ENCODE data around the gene MEIKIN.
A peak's percentile ranks its signal among the peaks of the same experiment; 100 is the strongest.
"Not testable (repeated sequence)": the region's sequence is repeated elsewhere in the genome, so short reads cannot be mapped to it uniquely, and the experiment has no call there.

MEIKIN gene

DNA sequence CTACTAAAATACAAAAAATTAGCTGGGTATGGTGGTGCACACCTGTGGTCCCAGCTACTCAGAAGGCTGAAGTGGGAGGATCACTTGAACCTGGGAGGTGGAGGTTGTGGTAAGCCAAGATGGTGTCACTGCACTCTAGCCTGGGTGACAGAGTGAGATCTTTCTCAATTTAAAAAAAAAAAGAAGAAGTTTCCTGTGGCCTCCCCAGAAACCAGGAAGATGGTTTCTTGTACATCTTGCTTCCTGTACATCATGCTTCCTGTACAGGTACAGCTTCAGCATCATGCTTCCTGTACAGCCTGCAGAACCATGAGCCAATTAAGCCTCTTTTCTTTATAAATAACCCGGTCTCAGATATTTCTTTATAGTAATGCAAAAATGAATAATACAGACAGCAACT, 43.2 kb downstream of the MEIKIN start:
- DNase-seq: not testable (repeated sequence)

DNA sequence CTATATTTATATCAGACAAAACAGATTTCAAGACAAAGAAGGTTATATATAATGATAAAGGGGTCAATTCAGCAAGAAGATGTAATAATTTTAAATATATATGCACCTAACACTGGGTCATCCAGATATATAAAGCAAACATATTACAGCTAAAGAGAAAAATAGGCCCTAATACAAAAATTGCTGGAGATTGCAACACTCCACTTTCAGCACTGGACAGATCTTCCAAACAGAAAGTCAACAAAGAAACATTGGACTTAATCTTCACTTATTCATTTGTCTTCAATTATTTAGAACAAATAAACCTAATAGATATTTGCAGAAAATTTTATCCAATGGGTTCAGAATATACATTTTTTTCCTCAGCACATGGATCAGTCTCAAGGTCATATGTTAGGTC, 45.8 kb downstream of the MEIKIN start:
- DNase-seq: no peak

DNA sequence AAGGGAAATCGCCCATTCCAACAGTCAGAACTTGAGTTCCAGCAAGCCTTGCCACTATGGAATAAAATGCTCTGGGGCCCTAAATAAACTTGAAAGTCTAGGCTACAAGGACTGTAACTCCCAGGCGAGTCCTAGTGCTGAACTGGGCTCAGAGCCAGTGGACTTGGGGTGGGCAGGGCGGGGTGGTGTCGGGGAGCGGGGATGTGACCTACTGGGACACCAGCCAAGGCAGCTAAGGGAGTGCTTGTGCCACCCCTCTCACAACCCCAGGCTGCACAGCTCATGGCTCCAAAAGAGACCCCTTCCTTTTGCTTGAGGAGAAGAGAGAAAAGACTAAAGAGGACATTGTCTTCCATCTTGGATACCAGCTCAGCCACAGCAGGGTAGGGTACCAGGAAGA, 61.5 kb downstream of the MEIKIN start:
- DNase-seq: no peak

DNA sequence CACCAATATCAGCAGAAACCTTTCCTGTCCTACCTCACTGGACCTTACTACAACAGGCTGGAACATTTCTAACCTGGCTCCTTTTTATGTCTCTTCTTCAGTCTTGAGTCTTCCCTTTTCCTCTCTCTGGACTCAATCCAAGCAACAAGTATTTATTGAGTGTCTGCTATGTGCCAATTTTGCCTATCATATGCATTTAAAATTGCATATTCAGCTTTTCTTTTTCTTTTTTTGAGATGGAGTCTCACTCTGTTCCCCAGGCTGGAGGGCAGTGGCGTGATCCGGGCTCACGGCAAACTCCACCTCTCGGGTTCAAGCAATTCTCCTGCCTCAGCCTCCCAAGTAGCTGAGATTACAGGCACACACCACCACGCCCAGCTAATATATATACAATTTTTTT, 65.8 kb downstream of the MEIKIN start:
- DNase-seq: no peak

DNA sequence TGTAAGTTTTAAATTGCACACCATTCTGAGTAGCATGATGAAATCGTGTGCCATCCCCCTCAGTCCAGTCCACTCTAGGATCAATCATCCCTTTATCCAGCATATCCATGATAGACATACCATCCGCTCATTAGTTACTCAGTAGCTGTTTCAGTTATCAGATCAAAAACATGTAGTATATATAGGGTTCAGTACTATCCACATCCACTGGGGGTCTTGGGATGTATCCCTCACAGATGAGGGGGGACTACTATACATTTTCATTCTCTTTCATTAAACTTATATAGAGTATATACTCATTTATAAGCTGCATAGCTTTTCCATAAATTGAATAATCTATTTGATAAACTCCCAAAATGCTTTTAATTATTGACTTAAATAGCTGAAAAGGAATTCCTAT, 67.6 kb downstream of the MEIKIN start:
- no peak for DNase-seq

DNA sequence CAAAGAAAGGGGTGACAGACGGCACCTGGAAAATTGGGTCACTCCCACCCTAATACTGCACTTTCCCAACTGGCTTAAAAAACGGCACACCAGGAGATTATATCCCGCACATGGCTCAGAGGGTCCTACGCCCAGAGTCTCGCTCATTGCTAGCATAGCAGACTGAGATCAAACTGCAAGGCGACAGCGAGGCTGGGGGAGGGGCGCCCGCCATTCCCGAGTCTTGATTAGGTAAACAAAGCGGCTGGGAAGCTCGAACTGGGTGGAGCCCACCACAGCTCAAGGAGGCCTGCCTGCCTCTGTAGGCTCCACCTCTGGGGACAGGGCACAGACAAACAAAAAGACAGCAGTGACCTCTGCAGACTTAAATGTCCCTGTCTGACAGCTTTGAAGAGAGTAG, 74.2 kb downstream of the MEIKIN start:
- not testable (repeated sequence) for DNase-seq

DNA sequence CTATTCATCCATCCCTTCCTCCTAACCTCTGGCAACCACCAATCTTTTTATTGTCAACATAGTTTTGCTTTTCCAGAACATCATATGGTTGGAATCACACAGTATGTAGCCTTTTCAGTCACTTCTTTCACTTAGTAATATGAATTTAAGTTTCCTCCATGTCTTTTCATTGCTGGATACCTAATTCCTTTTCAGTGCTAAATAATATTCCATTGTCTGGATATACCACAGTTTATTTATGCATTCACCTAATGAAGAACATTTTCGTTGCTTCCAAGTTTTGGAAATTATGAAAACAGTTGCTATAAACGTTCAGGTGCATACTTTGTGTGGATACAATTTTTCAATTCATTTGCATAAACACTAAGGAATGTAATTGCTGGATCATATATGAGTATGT, 77.9 kb downstream of the MEIKIN start:
- DNase-seq: no peak

DNA sequence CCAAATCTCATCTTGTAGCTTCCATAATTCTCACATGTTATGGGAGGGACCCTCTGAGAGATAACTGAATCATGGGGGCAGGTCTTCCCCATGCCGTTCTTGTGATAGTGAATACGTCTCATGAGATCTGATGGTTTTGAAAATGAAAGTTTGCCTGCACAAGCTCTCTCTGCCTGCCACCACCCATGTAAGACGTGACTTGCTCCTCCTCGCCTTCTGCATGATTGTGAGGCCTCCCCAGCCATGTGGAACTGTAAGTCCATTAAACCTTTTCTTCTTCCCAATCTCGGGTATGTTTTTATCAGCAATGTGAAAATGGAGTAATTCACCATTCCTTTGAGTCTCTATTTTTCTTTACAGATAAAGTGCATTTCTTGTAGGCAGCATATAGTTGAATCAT, 81.8 kb downstream of the MEIKIN start:
- no peak for DNase-seq

DNA sequence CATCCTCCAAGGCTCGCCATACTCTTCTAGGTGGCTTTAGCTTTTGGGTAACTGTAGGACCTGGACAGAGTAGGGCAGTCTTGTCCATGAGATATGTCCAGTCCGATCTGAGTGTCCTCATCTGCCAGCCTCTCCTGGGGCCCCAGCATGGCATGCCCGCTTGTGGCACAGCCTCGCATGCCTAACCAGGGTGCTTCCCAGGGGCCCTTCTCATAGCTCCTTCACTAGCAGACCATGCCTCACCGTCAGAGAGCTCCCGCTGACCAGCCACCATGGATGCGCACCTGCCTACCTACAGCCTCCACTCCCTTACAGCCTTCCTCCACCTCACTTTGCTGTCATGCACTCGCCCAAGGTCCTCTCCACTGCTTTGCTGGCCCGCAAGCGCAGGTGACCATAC, 88.1 kb downstream of the MEIKIN start:
- no peak for DNase-seq

DNA sequence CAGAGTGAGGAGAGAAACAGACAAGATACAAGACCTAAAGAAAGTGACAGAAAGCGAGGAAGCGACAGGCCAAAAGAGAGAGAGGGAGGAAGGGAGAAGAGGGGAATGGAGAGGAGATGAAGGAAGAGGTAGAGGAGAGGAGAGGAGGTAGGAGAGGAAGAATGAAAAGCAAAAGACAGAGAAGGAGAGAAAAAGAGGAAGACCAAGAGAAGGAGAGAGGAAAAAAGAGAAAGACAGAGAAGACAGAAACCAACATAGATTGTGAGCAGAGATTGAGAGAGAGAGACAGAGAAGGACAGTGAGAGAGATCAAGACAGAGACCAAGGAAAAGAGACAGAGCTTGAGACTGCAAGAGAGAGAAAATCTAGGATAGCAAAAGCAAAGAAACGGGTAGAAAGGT, 90.0 kb downstream of the MEIKIN start:
- DNase-seq: no peak

DNA sequence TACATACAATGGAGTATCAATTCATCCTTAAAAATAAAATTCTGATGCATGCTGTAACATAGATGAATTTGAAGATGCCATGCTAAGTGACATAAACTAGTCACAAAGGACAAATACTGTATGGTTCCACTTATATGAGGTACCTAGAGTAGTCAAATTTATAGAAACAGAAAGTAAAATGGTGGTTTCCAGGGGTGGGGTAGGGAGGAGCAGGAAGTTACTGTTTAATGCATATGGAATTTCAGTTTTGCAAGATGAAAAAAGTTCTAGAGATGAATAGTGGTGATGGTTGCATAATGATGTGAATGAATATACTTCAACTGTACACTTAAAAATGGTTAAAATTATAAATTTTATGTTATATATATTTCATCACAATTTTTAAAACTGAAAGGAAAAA, 91.3 kb downstream of the MEIKIN start:
- no peak for DNase-seq

DNA sequence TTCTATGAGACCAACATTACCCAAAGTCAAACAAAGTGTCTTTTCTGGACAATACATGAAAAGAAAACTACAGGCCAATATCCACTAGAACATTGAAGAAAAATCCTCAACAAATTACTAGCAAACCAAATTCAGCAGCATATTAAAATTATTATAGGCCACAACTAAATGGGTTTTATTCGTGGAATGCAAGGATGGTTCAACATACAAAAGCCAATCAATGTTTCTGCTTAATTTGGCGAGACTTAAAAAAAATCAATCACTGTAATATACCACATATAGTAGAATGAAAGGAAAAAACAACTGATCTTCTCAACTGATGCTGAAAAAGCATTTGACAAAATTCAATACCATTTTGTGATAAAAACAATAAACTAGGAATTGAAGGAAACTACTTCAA, 96.8 kb downstream of the MEIKIN start:
- no peak for DNase-seq

DNA sequence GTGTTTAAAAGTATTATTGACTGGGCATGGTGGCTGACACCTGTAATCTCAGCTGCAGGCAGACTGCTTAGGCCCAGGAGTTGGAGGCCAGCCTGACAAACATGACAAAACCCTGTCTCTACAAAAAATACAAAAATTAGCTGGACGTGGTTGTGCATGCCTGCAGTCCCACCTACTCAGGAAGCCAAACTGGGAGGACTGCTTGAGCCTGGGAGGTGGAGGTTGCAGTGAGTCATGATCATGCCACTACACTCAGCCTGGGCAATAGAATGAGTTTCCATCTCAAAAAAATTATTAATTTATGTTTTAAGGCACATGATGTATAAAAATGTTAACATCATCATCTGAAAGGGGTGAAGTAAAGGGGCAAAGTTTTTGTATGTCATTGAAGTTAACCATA, 98.9 kb downstream of the MEIKIN start:
- DNase-seq: no peak

DNA sequence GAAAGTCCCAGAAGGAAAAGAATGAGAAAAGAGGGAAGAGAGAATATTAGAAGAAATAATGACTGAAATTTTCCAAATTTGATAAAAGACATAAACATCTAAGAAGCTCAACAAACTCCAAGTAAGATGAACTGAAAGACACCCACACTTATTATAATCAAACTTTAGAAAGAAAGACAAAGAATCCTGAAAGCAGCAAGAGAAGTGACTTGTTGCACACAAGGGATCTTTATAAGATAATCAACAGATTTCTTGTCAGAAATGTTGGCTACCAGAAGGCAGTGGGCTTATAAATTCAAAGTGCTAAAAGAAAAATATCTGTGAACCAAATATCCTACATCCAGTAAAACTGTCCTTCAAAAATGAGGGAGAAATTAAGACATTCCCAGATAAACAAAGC, 99.6 kb downstream of the MEIKIN start:
- no peak for DNase-seq

DNA sequence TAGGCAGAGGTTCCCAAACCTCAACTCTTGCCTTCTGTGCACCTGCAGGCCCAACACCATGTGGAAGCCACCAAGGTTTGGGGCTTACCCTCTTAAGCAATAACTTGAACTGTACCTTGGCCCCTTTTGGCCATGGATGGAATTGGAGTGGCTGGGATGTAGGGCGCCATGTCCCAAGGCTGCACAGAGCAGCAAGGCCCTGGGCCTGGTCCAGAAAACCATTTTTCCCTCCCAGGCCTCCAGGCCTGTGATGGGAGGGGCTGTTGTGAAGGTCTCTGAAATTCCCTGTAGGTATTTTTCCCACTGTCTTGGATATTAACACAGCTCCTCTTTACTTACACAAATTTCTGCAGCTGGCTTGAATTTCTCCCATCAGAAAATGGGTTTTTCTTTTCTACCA, 102.5 kb downstream of the MEIKIN start:
- DNase-seq: not testable (repeated sequence)

DNA sequence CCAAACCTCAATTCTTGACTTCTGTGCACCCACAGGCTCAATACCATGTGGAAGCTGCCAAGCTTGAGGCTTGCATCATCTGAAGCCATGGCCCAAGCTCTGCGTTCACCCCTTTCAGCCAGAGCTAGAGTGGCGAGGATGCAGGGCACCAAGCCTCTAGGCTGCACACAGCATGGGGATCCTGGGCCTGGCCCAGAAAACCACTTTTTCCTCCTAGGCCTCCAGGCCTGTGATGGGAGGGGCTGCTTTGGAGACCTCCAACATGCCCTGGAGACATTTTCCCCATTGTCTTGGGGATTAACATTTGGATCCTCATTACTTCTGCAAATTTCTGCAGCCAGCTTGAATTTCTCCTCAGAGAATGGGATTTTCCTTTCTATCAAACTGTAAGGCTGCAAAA, 112.8 kb downstream of the MEIKIN start:
- not testable (repeated sequence) for DNase-seq

DNA sequence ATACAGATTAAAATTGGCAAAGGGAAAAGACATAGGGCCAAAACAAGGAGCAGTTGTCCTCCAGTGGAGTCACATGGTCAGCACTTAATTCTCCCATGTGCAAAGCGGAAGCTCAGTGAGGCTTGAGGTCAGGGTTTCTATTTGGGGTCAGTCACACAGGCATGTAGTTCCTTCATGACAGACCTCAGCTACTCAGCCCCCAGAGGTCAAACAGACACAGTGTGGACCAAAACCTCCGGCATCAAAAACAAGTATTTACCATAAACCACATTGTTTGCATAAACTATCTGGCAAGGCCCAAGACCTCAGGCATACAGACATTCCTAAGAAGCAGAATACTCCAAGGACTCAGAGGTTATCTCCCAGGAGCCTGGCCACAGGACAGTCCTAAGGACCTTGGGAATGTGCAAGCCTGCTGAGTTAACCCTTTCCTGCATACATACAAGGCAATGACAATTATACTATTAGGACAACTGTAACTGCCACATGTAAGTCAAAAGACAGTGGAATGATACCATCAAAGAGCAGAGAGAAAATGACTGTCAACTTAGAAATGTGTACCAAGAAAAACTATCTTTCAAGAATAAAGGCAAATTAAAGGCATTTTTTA, 120.0 kb downstream of the MEIKIN start:
- DNase-seq: no peak

DNA sequence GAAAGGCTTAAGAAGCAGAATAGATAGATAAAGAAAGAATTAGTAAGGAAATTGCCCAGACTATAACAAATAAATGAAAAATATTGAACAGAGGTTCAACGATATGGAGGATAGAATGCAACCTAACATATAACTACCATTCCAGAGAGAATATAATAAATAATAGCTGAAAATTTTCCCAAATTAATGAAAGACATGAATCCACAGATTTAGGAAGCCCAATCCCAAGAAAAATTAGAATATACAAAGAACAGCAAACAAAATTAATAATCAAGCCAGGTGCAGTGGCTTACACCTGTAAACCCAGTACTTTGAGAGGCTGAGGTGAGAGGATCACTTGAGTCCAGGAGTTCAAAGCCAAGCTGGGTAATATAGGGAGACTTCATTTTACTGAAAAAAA, 120.8 kb downstream of the MEIKIN start:
- no peak for DNase-seq

DNA sequence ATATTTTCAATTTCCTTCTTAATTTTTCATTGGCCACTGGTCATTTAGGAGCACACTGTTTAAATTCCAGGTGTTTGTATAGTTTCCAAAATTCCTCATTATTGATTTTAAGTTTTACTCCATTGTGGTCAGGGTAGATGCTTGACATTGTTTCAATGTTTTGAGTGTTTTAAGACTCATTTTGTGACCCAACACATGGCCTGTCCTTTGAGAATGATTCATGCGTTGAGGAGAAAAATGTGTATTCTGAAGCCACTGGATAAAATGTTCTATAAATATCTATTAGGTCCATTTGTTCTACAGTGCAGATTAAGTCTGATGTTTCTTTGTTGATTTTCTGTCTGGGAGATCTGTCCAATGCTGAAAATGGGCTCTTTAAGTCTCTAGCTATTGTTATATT, 124.2 kb downstream of the MEIKIN start:
- no peak for DNase-seq

DNA sequence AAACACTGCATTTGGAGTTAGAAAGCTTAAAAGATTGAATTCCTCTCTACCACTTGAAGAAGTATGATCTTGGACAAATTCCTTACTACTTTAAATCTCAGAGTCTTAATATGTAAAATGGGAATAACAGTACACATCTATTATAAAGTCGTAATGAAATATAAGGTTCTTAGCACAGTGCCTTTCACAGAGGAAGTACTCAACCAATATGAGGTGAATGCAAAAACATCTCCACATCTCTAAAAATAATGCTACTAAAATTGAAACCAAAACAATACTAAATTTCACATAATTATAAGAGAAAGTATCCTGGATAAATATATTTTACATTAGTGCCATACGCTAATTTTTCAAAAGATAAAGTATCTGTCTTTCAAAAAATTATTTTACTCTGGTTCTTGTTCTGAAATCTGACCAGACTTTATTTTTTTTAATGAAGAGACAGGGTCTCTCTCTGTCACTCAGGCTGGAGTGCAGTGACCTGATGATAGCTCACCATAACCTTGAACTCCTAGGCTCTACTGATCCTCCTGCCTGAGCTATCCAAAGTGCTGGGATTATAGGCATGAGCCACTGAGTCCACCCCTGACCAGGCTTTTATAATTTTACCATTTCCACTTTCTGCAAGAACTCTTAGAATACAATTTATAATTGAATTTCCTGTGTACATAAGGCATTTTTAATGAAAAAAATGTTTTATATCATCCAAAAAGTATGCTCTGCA, 127.3 kb downstream of the MEIKIN start:
- DNase-seq: no peak

DNA sequence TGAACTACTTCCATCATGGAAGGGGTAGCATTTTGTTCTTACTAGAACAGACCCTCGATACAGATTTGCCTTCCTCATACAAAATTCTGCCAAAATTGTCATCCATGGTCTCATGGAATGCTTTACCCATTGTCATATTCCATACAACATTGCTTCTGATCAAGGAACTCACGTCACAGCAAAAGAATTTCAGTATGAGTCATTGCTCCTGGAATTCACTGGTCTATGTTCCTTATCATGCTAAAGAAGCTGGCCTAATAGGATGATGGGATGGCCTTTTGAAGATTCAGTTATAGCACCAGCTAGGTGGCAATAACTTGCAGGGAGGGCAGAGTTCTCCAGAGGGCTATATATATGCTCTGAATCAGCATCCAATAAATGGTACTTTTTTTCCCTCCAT, 130.5 kb downstream of the MEIKIN start:
- no peak for DNase-seq

DNA sequence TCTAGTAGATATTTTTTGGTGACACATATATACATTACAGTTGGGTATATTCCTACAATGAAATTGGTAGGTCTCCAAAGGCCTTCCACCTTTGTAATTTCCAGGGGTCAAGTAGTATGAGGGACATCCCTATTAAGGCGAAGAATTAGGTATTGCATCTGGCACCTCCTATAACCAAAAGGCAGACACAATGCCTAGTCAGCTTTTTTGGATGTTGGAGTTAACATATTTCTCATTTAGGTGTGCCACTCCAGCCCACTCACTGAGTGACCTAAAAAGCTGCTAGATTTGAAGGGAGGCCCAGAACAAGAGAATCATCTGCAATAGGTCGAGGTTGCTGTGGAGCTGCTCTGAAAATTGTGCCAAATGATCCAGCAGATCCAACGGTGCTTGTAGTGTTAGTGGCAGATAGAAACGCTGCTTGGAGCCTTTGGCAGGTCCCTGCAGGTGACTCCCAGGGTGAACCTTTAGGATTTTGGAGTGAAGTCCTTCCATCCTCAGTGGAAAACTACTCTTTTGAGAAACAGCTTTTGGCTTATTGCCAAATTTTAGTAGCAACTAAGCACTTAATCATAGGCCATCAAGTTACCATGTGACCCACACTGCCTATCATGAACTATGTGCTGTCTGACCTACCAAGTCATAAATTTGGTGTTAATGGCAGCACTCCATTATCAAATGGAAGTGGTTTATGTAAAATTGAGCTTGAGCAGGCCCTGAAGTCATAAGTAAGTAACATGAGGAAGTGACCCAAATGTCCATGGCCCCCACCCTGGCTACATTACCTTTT, 132.9 kb downstream of the MEIKIN start:
- no peak for DNase-seq

DNA sequence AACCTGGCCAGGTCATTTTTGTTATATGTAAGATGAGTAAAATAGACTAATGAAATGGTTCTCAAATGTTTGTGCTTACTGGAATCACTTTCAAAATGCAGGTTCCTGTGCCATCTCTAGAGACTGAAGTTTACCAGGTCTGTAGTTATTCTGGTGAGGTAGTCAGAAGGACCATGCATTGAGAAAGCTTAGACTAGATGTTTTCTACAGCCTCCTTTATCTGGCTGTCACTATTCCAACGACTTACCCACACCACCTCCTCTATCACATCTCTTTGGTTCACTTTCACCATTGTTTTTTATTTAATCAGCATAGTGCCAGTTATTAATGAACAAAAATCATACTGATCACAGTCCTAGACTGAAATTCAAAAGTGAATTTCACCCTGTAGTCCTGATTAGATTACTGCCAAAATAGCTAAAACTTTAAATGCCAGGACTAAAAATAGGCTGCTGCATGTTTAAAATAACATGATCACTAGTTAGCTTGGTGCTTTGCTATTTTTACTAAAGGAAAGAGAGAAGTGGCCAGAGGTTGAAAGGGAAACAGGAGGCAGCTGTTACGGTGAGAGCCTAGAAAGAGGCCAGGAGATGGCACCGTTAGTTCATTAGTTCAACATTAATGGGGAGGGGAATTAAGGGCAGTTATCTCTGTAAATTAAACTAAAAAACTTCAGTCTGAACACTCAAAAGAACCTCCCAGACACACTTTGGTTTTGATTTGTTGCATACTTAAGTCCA, 134.8 kb downstream of the MEIKIN start:
- peak in 1 of 14 donors; percentile 1 for DNase-seq
